ENCODE measurements around the gene CHRM2.

DNA sequence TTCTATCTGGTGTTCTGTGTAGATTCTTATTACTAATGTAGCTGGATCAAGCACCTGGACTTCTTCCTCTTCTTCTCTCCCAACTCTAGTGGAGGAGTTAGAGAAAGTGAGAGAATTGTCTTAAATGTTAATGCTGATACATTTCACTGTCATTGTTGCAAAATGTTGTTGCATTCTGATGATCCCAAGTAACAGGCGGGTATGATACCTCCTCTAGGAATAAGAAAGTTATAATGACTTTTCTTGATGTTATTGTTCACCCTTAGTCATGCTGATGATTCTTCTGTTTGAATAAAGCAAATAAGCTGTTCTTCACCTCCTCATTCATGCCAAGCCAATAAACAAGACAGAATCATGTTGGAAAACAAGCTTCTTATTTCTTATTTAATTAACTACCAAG lies 9.1 kb downstream of the CHRM2 start:
- TF ChIP-seq, protein P1, sequence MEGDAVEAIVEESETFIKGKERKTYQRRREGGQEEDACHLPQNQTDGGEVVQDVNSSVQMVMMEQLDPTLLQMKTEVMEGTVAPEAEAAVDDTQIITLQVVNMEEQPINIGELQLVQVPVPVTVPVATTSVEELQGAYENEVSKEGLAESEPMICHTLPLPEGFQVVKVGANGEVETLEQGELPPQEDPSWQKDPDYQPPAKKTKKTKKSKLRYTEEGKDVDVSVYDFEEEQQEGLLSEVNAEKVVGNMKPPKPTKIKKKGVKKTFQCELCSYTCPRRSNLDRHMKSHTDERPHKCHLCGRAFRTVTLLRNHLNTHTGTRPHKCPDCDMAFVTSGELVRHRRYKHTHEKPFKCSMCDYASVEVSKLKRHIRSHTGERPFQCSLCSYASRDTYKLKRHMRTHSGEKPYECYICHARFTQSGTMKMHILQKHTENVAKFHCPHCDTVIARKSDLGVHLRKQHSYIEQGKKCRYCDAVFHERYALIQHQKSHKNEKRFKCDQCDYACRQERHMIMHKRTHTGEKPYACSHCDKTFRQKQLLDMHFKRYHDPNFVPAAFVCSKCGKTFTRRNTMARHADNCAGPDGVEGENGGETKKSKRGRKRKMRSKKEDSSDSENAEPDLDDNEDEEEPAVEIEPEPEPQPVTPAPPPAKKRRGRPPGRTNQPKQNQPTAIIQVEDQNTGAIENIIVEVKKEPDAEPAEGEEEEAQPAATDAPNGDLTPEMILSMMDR (IDR thresholded peaks at IDR 0.05): no peak
- no peak for TF ChIP-seq POLR2A (IDR thresholded peaks at IDR 0.05; ENCODE audit: low read depth)
- TF ChIP-seq EP300 (IDR thresholded peaks at IDR 0.05): no peak
- TF ChIP-seq POLR2AphosphoS5 (IDR thresholded peaks at IDR 0.05): no peak
